ENCODE data around the gene OR9Q1.

DNA sequence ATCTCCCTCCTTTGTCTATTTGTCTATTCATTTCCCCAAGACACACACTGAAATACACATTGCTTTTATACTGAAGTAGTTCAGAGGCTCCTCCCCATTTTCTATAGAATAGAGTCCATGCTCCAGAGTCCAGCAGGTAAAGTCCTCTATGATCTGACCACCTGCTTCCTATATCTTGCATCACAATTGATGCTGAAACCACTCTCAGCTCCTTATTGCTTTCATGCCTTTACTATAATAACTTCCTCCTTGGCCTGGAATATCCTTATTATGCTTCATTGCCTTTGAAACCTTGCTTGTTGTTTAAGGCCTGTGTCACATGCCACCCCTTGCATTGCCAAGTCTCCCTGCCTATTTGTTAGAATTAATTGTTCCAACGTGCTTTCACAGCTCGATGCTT, 19.7 kb downstream of the OR9Q1 start:
- no peak for TF ChIP-seq EZH2phosphoT487 (IDR thresholded peaks at IDR 0.05; ENCODE audit: borderline replicate concordance)
- TF ChIP-seq, protein P1, sequence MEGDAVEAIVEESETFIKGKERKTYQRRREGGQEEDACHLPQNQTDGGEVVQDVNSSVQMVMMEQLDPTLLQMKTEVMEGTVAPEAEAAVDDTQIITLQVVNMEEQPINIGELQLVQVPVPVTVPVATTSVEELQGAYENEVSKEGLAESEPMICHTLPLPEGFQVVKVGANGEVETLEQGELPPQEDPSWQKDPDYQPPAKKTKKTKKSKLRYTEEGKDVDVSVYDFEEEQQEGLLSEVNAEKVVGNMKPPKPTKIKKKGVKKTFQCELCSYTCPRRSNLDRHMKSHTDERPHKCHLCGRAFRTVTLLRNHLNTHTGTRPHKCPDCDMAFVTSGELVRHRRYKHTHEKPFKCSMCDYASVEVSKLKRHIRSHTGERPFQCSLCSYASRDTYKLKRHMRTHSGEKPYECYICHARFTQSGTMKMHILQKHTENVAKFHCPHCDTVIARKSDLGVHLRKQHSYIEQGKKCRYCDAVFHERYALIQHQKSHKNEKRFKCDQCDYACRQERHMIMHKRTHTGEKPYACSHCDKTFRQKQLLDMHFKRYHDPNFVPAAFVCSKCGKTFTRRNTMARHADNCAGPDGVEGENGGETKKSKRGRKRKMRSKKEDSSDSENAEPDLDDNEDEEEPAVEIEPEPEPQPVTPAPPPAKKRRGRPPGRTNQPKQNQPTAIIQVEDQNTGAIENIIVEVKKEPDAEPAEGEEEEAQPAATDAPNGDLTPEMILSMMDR (conservative IDR thresholded peaks at IDR 0.05; ENCODE audit: low read length): no peak

Data from Loucy (cell line).